ENCODE measurements around the gene HJURP. TPM values are rescaled to one million over a fixed set of nuclear protein-coding genes. Genes with fewer than 3 reads are reported as not detected.

Gene HJURP
- polyA plus RNA-seq, 1 donor from 2014 or later: not detected

Other genes starting within 250 kb of the HJURP start
- gene UGT1A8, start 236.9 kb downstream of the HJURP start, polyA plus RNA-seq: not detected
- gene UGT1A10, start 218.1 kb downstream of the HJURP start, polyA plus RNA-seq: not detected
- not detected for gene UGT1A9, start 182.6 kb downstream of the HJURP start, polyA plus RNA-seq
- not detected for gene UGT1A7, start 172.6 kb downstream of the HJURP start, polyA plus RNA-seq
- not detected for gene UGT1A6, start 161.6 kb downstream of the HJURP start, polyA plus RNA-seq
- gene UGT1A5, start 141.6 kb downstream of the HJURP start, polyA plus RNA-seq: not detected
- gene UGT1A4, start 135.8 kb downstream of the HJURP start, polyA plus RNA-seq: not detected
- gene UGT1A3, start 125.5 kb downstream of the HJURP start, polyA plus RNA-seq: not detected
- not detected for gene UGT1A1, start 94.3 kb downstream of the HJURP start, polyA plus RNA-seq
- not detected for gene MROH2A, start 76.2 kb downstream of the HJURP start, polyA plus RNA-seq
- not detected for gene TRPM8, start 62.8 kb upstream of the HJURP start, polyA plus RNA-seq
- not detected for gene SPP2, start 196.2 kb upstream of the HJURP start, polyA plus RNA-seq